HG03457 (cell line): ENCODE data around the gene MOBP.
"Not testable (repeated sequence)": the region's sequence is repeated elsewhere in the genome, so short reads cannot be mapped to it uniquely, and the experiment has no call there.

Source experiments
- ATAC-seq: cut with Tn5 transposase; IDR thresholded peaks from one replicate; pipeline ENCODE4 v1.9.1; 2021; ENCODE audit warnings: moderate number of reproducible peaks; ENCODE audit not compliant: unreplicated experiment

Gene MOBP, protein sequence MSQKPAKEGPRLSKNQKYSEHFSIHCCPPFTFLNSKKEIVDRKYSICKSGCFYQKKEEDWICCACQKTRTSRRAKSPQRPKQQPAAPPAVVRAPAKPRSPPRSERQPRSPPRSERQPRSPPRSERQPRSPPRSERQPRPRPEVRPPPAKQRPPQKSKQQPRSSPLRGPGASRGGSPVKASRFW

DNA sequence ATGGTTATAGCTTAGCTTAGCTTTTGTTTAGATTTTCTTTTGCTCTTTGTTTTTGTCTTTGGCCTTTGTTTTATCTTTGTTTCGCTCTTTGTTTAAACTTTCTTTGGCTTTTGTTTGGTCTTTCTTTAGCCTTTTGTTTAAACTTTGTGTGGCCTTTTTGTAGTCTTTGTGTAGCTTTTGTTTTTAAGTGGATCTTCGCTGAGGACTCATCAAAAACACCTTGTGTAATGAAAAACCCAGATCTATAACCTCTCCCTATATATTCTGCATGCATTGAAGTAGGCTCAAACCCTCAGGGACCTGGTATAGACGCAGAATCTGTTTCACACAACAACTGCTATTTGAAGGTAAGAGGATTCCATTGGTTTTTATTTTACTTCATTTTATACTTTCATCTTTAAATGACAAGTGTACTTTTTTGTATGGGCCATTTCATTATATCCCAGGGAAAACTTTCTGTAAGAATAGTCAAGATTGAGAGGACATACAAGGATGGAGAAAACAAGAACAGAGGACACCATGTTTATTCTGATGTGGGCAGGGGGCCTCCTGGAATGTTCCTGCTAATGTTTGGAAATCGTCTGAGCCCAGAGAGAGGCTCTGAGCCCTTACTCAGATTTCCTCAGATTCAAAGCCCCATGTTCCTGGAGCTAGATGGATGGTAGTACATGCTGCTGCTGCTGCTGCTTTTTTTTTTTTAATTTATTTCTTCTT lies at the start of gene MOBP:
TSS of gene MOBP (plus strand) at position 287 of the 714 bp plus-strand sequence. CDS start 34,390 bp downstream, outside the sequence.
- no peak for ATAC-seq

DNA sequence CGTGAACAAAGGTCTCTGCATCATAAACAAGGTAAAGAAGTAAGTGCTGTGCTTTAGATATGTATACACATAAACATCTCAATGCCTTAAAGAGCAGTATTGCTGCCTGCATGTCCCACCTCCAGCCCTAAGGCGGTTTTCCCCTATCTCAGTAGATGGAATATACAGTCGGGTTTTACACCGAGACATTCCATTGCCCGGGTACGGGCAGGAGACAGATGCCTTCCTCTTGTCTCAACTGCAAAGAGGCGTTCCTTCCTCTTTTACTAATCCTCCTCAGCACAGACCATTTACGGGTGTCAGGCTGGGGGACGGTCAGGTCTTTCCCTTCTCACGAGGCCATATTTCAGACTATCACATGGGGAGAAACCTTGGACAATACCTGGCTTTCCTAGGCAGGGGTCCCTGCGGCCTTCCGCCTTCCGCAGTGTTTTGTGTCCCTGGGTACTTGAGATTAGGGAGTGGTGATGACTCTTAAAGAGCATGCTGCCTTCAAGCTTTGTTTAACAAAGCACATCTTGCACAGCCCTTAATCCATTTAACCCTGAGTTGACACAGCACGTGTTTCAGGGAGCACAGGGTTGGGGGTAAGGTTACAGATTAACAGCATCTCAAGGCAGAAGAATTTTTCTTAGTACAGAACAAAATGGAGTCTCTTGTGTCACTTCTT lies 48.8 kb upstream of the MOBP start:
- not testable (repeated sequence) for ATAC-seq

DNA sequence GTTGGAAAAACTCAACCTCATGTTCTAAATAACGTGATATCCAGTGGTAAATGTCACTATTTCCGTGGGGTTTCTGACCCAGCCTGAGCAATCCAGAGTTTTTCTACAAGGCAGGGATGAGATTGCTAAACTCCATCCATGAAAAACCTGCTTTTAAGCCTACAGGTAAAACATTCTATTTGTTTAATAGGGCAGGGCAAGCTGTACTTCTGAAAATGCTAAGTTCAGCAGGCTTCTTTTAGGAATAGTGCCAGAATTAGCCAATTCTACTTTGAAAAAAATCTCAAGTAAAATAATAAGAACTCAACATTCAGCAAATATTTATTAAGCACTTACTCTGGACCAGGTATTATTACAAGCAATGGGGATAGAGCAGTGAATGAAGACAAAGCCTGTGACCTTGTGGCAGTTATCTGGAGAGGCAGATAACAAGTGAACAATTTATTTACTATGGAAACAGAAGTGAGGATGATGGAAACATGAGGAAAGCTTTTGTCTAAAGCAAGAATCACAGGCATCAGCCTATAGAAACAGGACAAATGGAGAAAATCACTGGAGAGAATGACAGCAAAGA lies 47.7 kb upstream of the MOBP start:
- ATAC-seq: no peak

DNA sequence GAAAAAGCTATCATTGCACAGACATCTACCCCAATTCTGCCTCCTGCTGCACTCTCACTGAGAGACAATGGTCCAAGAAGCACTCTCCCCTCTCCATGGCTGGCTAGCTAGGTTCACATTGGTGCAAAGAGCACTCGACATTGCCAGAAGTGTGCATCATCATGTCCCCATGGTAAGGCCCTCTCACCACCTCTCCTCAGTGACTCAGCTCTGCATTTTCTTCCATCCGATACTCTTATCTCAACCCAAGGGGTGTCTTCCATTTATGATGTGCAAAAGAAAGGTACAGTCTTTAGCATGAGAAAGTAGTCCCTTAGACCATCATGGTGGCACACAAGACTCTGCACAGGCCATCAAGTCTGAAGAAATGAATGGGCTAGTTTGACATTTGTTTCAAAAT lies 46.9 kb upstream of the MOBP start:
- ATAC-seq: no peak

DNA sequence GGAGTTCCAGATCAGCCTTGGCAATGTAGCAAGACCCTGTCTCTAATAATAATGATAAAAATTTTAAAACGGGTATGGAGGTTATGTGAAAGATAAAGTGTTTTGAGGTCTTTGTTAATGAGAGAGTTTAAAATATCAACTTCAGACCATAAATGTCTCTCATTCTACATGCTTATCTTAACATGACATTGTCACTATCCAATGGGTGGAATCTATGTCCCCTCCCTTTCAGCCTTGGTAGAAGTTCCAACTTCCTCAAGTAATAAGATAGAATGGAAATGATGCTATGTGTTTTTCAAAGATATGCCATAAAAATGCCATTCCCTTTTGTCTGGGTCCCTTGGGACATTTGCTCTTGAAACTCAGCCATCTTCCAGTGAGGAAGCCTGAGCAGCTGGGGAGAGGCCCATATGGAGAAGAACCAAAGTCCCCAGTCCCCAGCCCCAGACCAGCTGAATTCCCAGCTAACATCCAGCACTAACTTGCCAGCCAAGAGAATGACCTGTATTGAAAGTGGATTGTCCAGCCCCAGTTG lies 44.0 kb upstream of the MOBP start:
- ATAC-seq: no peak

DNA sequence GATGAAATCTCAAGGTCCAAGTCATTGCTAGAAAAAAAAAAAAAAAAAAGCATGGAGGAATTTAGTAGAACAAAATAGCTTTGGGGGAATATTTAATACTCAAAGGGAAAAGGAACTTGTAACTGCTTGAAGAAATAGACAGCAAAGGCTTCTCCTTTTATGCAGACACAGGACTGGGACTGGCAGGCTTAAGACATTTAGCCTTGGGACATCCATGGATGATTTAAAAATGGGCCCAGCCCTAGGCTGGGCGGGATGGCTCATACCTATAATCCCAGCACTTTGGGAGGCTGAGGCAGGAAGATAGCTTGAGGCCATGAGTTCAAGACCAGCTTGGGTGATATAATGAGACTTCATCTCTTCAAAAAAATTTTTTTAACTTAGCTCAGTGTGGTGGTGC lies 41.2 kb upstream of the MOBP start:
- no peak for ATAC-seq

DNA sequence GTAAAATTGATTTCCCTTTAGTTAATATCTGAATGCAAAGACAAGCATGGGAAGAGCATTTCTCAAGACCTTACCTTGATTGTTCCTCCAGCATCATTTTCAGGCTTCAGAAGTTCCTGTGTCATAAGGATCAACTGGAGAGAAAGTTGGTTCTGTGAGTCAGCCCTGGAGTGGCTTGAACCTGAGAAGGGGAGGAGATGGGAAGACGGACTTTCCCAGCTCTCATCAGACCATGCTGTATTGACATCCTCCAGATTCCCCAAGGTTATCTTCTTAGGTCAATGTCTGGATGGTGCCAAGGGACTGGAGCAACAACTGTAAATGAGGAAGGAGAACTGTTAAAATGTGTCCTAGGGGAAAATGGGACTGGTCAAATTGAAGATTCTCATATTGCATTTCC lies 40.0 kb upstream of the MOBP start:
- ATAC-seq: no peak

DNA sequence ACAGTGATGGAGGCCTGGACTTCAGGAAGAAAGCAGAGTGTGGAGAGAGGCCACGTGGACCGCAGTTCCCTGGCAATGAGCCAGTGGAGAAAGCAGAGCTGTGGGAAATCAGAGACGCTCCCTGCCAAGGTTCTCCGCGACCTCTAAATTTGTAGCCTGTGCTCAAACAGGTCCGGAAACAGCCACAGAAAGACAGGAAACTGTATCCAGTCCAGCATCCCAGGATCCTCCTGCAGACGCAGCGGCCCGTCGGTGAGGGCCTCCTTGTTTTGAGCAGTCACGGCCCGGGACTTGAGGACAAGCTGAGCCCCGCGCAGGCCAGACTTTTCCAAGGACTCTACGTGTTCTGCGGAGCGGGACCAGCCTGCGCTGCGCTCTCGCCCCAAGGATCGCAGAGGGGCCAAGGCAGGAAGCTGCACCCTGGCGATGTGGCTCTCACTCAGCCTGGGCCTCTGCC lies 38.7 kb upstream of the MOBP start:
- no peak for ATAC-seq

DNA sequence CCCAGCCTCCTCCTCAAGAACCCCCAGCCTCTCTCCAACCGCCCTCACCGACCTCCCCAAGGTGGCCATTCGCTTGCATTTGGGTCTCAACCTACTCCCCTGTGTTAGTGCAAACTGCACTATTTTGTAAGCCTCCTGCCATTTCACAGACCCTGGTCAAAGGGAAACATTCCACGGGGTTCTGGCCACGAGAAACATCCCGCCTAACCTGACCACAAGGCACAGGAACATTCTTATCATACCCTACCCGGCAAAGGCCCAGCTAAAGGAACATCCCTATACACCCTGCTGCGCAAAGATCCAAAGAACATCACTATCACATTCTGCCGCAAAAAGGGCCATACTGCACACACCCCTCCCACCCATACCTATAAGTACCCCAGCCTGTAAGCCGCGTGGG lies 38.0 kb upstream of the MOBP start:
- ATAC-seq: no peak

DNA sequence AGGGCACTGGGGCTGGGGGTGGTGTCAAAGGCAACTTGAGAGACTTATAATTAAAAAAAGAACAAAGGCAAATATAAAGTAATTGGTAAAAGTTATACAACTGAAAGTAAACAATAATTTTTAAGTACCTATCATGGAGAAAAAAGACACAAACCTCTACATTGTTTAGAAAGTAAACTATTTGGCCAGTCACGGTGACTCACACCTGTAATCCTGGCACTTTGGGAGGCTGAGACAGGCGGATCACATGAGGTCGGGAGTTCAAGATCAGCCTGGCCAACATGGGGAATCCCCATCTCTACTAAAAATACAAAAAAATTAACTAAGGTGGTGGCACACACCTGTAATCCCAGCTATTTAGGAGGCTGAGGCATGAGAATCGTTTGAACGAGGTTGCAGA lies 35.1 kb upstream of the MOBP start:
- ATAC-seq: no peak

DNA sequence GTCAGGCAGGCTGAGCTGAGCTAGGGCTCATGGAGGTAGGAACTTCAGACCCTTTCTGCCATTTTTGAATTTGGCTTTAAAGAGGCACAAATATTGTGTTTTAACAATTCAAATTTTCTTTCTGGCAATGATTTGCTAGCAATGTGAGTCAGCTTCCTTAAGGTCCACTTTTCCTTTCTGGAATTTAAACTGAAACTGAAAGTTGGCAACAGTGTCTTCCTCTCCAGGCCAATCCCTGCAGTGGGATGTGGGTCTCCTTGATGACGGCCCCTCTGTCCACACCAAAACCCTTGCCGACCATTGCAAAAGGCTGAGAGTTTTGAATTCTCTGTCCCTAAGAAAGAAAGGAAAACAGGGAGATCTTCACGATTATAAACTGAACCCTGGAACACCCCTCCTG lies 33.8 kb upstream of the MOBP start:
- ATAC-seq: no peak

DNA sequence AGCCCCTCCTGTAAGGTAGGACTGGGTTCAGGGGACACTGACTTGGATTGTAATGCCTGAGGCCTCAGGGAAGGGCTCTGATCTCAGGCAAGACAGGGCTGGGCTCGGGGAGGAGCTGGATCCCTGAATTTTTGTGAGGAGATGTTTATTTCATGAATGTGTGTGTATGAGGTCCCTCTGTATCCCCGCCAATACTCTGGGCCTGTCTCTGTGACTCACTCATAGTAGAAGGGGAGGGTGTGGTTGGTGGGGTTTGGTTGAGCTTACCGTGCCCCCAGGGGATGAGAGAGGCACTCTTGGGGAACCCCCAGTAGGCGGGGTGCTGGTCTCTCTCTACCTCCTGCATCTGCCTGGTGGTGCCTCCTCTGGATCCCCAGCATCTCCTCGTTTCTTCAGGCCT lies 32.9 kb upstream of the MOBP start:
- no peak for ATAC-seq

DNA sequence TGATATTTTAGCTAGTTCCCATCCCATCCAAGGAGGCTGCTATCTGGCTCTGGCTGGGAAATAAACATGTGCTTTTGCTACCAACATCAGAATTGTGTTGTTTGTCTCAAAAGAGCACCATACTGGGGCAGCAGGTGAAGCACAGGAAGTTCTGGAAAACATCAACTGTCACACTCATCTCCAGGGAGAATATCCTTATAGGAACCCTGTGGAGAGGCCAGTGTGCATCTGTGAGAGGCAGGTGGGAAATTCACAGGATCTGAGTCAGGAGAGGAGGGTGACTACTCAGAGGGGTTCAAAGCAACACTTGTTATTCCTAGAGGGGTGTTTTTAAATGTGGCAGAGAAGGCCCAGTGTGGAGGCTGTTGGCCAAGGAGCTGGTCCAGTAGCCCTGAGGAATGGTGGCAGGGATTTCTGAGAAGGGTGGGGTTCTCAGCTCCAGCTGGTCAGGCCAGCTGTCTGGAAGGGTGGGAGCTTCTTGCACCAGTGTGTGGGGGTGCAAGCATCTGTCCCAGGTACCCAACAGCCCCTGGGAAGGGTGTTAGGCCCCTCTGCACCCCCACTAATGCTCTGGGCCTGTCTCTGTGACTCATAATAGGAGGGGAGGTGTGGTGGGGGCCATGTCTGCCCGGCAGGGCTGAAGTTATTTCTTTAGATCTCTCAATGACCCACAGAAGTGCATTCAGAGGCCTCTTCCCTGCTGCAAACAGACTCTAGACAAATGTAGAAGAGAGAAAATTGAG lies 32.3 kb upstream of the MOBP start:
- no peak for ATAC-seq

DNA sequence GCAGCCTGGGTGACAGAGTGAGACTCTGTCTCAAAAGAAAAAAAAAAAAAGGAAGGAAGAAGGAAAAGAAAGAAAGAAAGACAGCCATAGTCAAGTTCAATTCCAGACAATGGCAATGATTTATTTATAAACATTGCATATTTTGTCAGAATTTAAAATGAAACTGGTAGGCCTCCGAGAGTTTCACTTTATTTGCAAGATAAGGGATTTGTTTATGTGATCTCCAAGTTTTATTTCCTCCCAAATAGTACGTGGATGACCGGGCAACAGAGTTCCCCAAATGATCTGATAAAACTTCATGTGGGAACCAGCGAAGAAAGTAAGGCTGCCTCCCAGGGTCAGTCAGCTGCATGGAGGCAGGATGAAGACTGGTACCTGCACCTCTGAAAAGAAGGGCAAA lies 28.6 kb upstream of the MOBP start:
- no peak for ATAC-seq

DNA sequence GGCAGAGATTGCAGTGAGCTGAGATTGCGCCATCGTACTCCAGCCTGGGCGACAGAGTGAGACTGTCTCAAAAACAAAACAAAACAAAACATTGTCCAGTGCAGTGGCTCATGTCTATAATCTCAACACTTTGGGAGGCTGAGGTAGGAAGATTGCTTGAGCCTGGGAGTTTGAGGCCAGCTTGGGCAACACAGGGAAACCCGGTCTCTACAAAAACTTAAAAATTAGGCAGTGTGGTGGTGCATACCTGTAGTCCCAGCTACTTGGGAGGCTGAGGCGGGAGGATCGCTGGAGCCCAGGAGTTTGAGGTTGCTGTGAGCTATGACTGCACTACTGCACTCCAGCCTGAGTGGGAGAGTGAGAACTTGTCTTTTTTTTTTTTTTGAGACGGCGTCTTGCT lies 27.2 kb upstream of the MOBP start:
- ATAC-seq: no peak

DNA sequence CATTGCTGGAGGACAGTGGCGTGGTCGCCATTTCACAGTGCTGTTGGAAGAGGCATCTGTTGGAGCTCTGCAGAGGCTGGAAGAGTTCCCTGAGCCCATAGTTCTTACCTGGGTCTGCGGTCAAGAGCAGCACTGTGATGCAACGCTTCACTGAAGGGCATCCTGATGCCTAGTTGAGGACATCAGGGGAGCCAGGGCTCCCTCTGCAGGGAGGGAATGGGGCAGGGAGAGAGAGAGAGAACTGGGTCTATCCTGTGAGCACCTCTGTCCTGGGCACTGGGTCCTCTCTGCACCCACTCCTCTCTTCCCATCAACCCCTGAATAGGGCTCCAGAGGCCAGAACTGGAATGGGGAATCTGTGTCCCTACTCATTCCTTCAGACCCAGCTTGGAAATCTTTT lies 23.9 kb upstream of the MOBP start:
- ATAC-seq: no peak

DNA sequence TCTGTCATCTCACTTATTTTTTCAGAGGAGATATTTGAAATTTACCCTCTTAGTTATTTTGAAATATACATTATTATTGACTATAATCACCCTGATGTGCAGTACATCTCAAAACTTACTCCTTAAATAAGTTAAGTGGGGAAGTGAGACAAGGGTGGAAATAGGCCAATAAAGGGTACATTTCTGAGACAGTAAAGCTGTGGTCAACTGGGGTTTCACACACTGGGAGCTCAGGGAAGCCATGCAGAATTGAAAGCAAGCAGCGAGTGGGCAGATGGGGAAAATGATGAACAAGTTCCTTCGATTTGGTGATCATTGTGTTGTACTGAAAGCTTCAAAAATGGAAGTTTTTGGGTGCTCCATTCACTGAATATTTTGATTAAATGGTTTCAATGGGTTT lies 21.6 kb upstream of the MOBP start:
- ATAC-seq: no peak

DNA sequence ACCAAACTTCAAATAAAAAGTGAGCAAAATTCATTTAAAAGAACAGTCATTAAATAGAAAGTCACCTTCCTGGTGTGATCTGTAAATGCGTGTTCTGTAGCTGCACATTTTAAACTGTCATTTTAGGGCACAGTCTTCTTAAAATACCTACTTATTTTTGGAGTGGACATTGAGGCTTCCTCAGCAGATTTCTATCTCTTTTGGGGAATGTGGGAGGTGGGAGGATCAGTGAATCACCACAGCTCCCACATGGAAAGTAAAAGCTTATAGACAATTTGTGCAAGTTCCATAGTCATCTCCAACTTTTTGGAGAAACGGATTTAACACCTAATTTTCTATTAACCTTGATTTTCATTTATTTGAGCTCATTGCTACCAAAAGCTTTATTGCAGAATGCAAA lies 21.0 kb upstream of the MOBP start:
- no peak for ATAC-seq

DNA sequence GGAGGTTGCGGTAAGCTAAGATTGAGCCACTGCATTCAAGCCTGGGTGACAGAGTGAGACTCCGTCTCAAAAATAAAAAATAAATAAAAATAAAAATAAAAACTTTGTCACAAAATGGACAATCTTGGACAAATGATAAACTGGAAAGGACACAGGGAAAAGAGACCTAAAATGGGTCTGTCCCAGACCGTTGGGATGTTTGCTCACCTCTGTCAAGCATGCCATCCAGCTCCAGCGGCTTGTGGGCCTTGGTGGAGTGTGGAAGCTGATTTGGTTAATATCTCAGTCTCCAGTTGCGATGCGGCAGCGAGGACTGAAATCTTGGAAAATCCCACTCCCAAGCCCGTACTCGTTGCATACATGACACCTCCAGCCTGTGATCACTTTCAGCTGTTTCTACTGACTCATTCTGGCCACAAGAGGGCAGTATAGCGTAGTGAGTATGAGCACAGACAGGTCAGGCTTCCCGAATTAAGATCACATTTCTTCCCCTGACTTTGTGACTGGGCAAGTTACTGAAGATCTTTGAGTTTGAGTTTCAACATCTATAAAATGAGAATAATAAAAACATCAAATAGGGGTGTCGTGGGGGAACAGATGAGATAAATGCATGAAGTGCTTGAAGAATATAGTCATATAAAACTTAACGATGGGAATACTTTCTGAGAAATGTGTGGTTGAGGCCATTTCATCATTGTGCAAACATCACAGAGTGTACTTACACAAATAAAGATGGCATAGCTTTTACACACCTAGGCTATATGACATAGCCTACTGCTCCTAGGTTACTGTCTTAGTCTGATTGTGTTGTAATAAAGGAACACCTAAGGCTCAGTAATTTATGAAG lies 19.6 kb upstream of the MOBP start:
- ATAC-seq: peak; percentile 76
